Measurements from ENCODE around the gene NAA10.

The NAA10 gene

GRCh38 chrX:153948002-153948466 is 13.2 kb upstream of the NAA10 start:
- TF ChIP-seq, protein P1, sequence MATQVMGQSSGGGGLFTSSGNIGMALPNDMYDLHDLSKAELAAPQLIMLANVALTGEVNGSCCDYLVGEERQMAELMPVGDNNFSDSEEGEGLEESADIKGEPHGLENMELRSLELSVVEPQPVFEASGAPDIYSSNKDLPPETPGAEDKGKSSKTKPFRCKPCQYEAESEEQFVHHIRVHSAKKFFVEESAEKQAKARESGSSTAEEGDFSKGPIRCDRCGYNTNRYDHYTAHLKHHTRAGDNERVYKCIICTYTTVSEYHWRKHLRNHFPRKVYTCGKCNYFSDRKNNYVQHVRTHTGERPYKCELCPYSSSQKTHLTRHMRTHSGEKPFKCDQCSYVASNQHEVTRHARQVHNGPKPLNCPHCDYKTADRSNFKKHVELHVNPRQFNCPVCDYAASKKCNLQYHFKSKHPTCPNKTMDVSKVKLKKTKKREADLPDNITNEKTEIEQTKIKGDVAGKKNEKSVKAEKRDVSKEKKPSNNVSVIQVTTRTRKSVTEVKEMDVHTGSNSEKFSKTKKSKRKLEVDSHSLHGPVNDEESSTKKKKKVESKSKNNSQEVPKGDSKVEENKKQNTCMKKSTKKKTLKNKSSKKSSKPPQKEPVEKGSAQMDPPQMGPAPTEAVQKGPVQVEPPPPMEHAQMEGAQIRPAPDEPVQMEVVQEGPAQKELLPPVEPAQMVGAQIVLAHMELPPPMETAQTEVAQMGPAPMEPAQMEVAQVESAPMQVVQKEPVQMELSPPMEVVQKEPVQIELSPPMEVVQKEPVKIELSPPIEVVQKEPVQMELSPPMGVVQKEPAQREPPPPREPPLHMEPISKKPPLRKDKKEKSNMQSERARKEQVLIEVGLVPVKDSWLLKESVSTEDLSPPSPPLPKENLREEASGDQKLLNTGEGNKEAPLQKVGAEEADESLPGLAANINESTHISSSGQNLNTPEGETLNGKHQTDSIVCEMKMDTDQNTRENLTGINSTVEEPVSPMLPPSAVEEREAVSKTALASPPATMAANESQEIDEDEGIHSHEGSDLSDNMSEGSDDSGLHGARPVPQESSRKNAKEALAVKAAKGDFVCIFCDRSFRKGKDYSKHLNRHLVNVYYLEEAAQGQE (IDR thresholded peaks at IDR 0.05; ENCODE audit: insufficient read depth in 1 of 2, low read depth in 2 of 2, low read length in 2 of 2) = no peak
- TF ChIP-seq FOXP2 (optimal IDR thresholded peaks at IDR 0.05; ENCODE audit: borderline replicate concordance, extremely low read depth, extremely low read length, insufficient read depth) = no peak
- no peak for TF ChIP-seq SIN3A (IDR thresholded peaks at IDR 0.05; ENCODE audit: borderline replicate concordance, insufficient read depth, low read length)
- no peak for TF ChIP-seq TAF1 (IDR thresholded peaks at IDR 0.05; ENCODE audit: borderline replicate concordance, insufficient read depth, low read length)
- TF ChIP-seq POLR2AphosphoS5 (IDR thresholded peaks at IDR 0.05; ENCODE audit: low read depth, low read length) = no peak

DNA sequence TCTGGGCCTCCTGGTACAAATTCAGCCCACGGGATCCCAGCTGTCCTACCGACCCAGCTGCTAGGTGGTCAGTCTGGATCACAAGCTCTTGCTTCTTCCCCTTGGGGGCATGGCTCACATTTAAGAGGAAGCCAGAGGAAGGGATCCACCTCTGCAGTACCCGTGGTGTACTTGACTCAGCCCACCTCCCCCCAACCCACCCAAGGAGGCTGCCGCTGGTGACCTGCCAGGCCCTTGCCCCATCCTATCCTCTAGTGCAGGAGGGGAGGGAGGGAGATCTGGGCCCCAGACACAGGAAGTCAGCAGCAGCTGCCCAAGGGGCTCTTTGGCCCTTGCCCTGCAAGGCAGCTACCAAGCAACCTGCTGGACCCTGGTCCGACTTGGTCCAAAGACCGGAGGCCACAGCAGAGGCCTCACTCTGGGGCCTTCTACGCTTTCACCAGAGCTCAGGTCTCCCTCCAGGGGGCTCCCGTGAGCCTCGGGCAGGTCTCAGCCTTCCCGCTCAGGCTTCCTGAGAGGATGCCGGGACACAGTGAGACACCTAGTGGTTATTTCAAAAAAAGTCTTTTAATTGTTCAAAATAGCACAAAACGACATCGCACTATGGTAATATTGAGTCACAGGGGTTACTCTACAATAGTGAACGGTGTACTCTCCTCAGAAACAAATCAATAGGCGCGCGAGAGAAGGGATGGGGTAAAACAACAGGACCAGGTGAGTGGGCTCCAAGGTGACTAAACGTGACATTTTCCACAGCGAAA is 12.4 kb upstream of the NAA10 start:
- no peak for TF ChIP-seq TAF1 (IDR thresholded peaks at IDR 0.05; ENCODE audit: borderline replicate concordance, insufficient read depth, low read length)
- no peak for TF ChIP-seq FOXP2 (optimal IDR thresholded peaks at IDR 0.05; ENCODE audit: borderline replicate concordance, extremely low read depth, extremely low read length, insufficient read depth)
- TF ChIP-seq SIN3A (IDR thresholded peaks at IDR 0.05; ENCODE audit: borderline replicate concordance, insufficient read depth, low read length) = no peak
- no peak for TF ChIP-seq POLR2AphosphoS5 (IDR thresholded peaks at IDR 0.05; ENCODE audit: low read depth, low read length)
- TF ChIP-seq, protein P1 (IDR thresholded peaks at IDR 0.05; ENCODE audit: insufficient read depth in 1 of 2, low read depth in 2 of 2, low read length in 2 of 2) = no peak

GRCh38 chrX:153945956-153946943 is 11.4 kb upstream of the NAA10 start:
- TF ChIP-seq SIN3A (IDR thresholded peaks at IDR 0.05; ENCODE audit: borderline replicate concordance, insufficient read depth, low read length) (no peak), FOXP2 (optimal IDR thresholded peaks at IDR 0.05; ENCODE audit: borderline replicate concordance, extremely low read depth, extremely low read length, insufficient read depth) (no peak), TAF1 (IDR thresholded peaks at IDR 0.05; ENCODE audit: borderline replicate concordance, insufficient read depth, low read length) (no peak), POLR2AphosphoS5 (IDR thresholded peaks at IDR 0.05; ENCODE audit: low read depth, low read length) (no peak)
- TF ChIP-seq, protein P1 (IDR thresholded peaks at IDR 0.05; ENCODE audit: insufficient read depth in 1 of 2, low read depth in 2 of 2, low read length in 2 of 2) = no peak

DNA sequence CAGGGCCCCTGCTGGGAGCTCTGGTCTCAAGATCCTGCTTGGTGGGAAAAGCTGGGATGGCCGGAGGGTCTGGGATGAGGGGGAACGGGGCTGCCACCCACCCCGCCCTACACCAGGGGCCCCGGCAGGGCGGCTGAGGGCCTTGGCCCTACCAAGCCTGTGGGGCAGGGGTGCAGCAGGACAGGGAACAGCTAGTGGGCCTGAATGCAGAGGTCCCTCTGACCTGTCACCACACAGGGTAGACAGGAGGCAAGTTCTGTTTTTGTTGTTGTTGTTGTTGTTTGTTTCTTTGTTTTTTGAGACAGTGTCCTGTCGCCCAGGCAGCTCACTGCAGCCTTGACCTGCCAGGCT is 9.9 kb upstream of the NAA10 start:
- TF ChIP-seq POLR2AphosphoS5 (IDR thresholded peaks at IDR 0.05; ENCODE audit: low read depth, low read length) (no peak), TAF1 (IDR thresholded peaks at IDR 0.05; ENCODE audit: borderline replicate concordance, insufficient read depth, low read length) (no peak), FOXP2 (optimal IDR thresholded peaks at IDR 0.05; ENCODE audit: borderline replicate concordance, extremely low read depth, extremely low read length, insufficient read depth) (no peak), SIN3A (IDR thresholded peaks at IDR 0.05; ENCODE audit: borderline replicate concordance, insufficient read depth, low read length) (no peak)
- TF ChIP-seq, protein P1 (IDR thresholded peaks at IDR 0.05; ENCODE audit: insufficient read depth in 1 of 2, low read depth in 2 of 2, low read length in 2 of 2) = no peak

All from PFSK-1 (cell line).